Skin of body (tissue), 2 donors: ENCODE measurements around the gene MYL6. TPM values are rescaled to one million over a fixed set of nuclear protein-coding genes. Genes with fewer than 3 reads are reported as not detected.
"Not testable (repeated sequence)": the region's sequence is repeated elsewhere in the genome, so short reads cannot be mapped to it uniquely, and the experiment has no call there.

ENCODE experiments used
- DNase-seq: peaks from one replicate; lab custom pipeline; 2025; lab: John Stamatoyannopoulos, UW
- total RNA-seq: library from RNA; depleted of rRNA; stranded (reverse); fragments of >200 nt; gene quantifications from one replicate; pipeline ENCODE4 v1.2.3, GENCODE V29; 2014

MYL6 gene
- total RNA-seq, result 1,018 TPM

GRCh38 chr12:56158029-56158925 lies at the start of gene MYL6:
MYL6 (plus strand) TSS chr12:56158359; CDS start chr12:56158402, 43 bp downstream.
- DNase-seq, result peak; percentile 98

GRCh38 chr12:56110571-56110970 lies 47.6 kb upstream of the MYL6 start:
- peak; percentile 12 for DNase-seq

GRCh38 chr12:56114084-56114483 lies 44.1 kb upstream of the MYL6 start:
- no peak for DNase-seq

GRCh38 chr12:56115329-56115728 lies 42.8 kb upstream of the MYL6 start:
- peak; percentile 22 for DNase-seq

- DNase-seq, result peak; percentile 96
These were observed 41.7 kb upstream of the MYL6 start, which contains the start of gene RPL41 for GRCh38 chr12:56116267-56117081. RPL41 (plus strand) TSS chr12:56116633.

- not testable (repeated sequence) for DNase-seq
These were observed 41.0 kb upstream of the MYL6 start for GRCh38 chr12:56117082-56117706.

- DNase-seq, result peak; percentile 99
These were observed 40.1 kb upstream of the MYL6 start, which contains the start of gene ZC3H10 for GRCh38 chr12:56117778-56118687. ZC3H10 (plus strand) TSS chr12:56118266; CDS start chr12:56120563, 2,297 bp downstream.

GRCh38 chr12:56118688-56119357 lies 39.3 kb upstream of the MYL6 start:
- no peak for DNase-seq

- DNase-seq, result peak; percentile 91
These were observed 38.8 kb upstream of the MYL6 start for GRCh38 chr12:56119361-56119796.

- no peak for DNase-seq
These were observed 37.9 kb upstream of the MYL6 start for GRCh38 chr12:56120158-56120846.

GRCh38 chr12:56121204-56121870 lies 36.8 kb upstream of the MYL6 start:
- no peak for DNase-seq

GRCh38 chr12:56122637-56123036 lies 35.5 kb upstream of the MYL6 start:
- no peak for DNase-seq

GRCh38 chr12:56124133-56124532 lies 34.0 kb upstream of the MYL6 start:
- DNase-seq, result no peak

GRCh38 chr12:56126732-56127239 lies 31.4 kb upstream of the MYL6 start:
- DNase-seq, result no peak

GRCh38 chr12:56127485-56127887 lies 30.7 kb upstream of the MYL6 start:
- no peak for DNase-seq

- peak; percentile 99 for DNase-seq
These were observed 30.1 kb upstream of the MYL6 start, which contains the start of gene ESYT1 for GRCh38 chr12:56127888-56128669. ESYT1 (plus strand) TSS chr12:56128267; CDS start chr12:56128320, 53 bp downstream.

GRCh38 chr12:56128670-56129205 lies 29.4 kb upstream of the MYL6 start:
- no peak for DNase-seq
